ENCODE measurements around the gene CRTC3. TPM values are rescaled to one million over a fixed set of nuclear protein-coding genes. Genes with fewer than 3 reads are reported as not detected.
A peak's percentile ranks its signal among the peaks of the same experiment; 100 is the strongest.
"Not testable (repeated sequence)": the region's sequence is repeated elsewhere in the genome, so short reads cannot be mapped to it uniquely, and the experiment has no call there.

CRTC3 gene
- total RNA-seq (2014; rRNA removed; shearing (Covaris generic); ENCODE audit: low replicate concordance) = 2.4 and 5.3 TPM in 2 replicates

- DNase-seq (ENCODE audit: low read depth) = peak; percentile 67
- in situ Hi-C loops (cut with HindIII; ENCODE audit: low pct_unique_long_range_greater_than_20kb, low sequenced_read_pairs) = no loop called here
Measured at GRCh38 chr15:90529371-90530249, at the start of gene CRTC3. Gene CRTC3 (plus strand): TSS chr15:90529923. CDS start chr15:90530072, 149 bp downstream.

- no peak for DNase-seq (ENCODE audit: low read depth)
Measured at GRCh38 chr15:90481023-90481422, 48.7 kb upstream of the CRTC3 start.

GRCh38 chr15:90482124-90483011 is 47.4 kb upstream of the CRTC3 start:
- DNase-seq (ENCODE audit: low read depth) = peak; percentile 48
- in situ Hi-C loops (cut with HindIII; ENCODE audit: low pct_unique_long_range_greater_than_20kb, low sequenced_read_pairs) = no loop called here

More at GRCh38 chr15:90481023-90481422, 48.7 kb upstream of the CRTC3 start:
- in situ Hi-C loops (cut with HindIII; ENCODE audit: low pct_unique_long_range_greater_than_20kb, low sequenced_read_pairs) = no loop called here

GRCh38 chr15:90483012-90483307 is 46.8 kb upstream of the CRTC3 start:
- in situ Hi-C loops (cut with HindIII; ENCODE audit: low pct_unique_long_range_greater_than_20kb, low sequenced_read_pairs) = no loop called here
- DNase-seq (ENCODE audit: low read depth) = no peak

- in situ Hi-C loops (cut with HindIII; ENCODE audit: low pct_unique_long_range_greater_than_20kb, low sequenced_read_pairs) = no loop called here
- DNase-seq (ENCODE audit: low read depth) = no peak
Measured at GRCh38 chr15:90483637-90484036, 46.1 kb upstream of the CRTC3 start.

- in situ Hi-C loops (cut with HindIII; ENCODE audit: low pct_unique_long_range_greater_than_20kb, low sequenced_read_pairs) = no loop called here
- no peak for DNase-seq (ENCODE audit: low read depth)
Measured at GRCh38 chr15:90487186-90487585, 42.5 kb upstream of the CRTC3 start.

- DNase-seq (ENCODE audit: low read depth) = no peak
- in situ Hi-C loops (cut with HindIII; ENCODE audit: low pct_unique_long_range_greater_than_20kb, low sequenced_read_pairs) = no loop called here
Measured at GRCh38 chr15:90489514-90489913, 40.2 kb upstream of the CRTC3 start.

GRCh38 chr15:90489944-90490343 is 39.8 kb upstream of the CRTC3 start:
- no peak for DNase-seq (ENCODE audit: low read depth)
- in situ Hi-C loops (cut with HindIII; ENCODE audit: low pct_unique_long_range_greater_than_20kb, low sequenced_read_pairs) = no loop called here

GRCh38 chr15:90493647-90494046 is 36.1 kb upstream of the CRTC3 start:
- in situ Hi-C loops (cut with HindIII; ENCODE audit: low pct_unique_long_range_greater_than_20kb, low sequenced_read_pairs) = no loop called here
- DNase-seq (ENCODE audit: low read depth) = no peak

- in situ Hi-C loops (cut with HindIII; ENCODE audit: low pct_unique_long_range_greater_than_20kb, low sequenced_read_pairs) = no loop called here
- DNase-seq (ENCODE audit: low read depth) = no peak
Measured at GRCh38 chr15:90495067-90495466, 34.7 kb upstream of the CRTC3 start.

GRCh38 chr15:90496791-90497190 is 32.9 kb upstream of the CRTC3 start:
- no peak for DNase-seq (ENCODE audit: low read depth)
- in situ Hi-C loops (cut with HindIII; ENCODE audit: low pct_unique_long_range_greater_than_20kb, low sequenced_read_pairs) = no loop called here

GRCh38 chr15:90497376-90497775 is 32.3 kb upstream of the CRTC3 start:
- in situ Hi-C loops (cut with HindIII; ENCODE audit: low pct_unique_long_range_greater_than_20kb, low sequenced_read_pairs) = no loop called here

GRCh38 chr15:90497912-90498311 is 31.8 kb upstream of the CRTC3 start:
- in situ Hi-C loops (cut with HindIII; ENCODE audit: low pct_unique_long_range_greater_than_20kb, low sequenced_read_pairs) = no loop called here
- DNase-seq (ENCODE audit: low read depth) = no peak

More at GRCh38 chr15:90497376-90497775, 32.3 kb upstream of the CRTC3 start:
- no peak for DNase-seq (ENCODE audit: low read depth)

GRCh38 chr15:90500171-90500570 is 29.6 kb upstream of the CRTC3 start:
- in situ Hi-C loops (cut with HindIII; ENCODE audit: low pct_unique_long_range_greater_than_20kb, low sequenced_read_pairs) = no loop called here
- DNase-seq (ENCODE audit: low read depth) = no peak

GRCh38 chr15:90501898-90502297 is 27.8 kb upstream of the CRTC3 start:
- no peak for DNase-seq (ENCODE audit: low read depth)
- in situ Hi-C loops (cut with HindIII; ENCODE audit: low pct_unique_long_range_greater_than_20kb, low sequenced_read_pairs) = no loop called here

- in situ Hi-C loops (cut with HindIII; ENCODE audit: low pct_unique_long_range_greater_than_20kb, low sequenced_read_pairs); DNase-seq (ENCODE audit: low read depth): not testable (repeated sequence)
Measured at GRCh38 chr15:90510781-90511180, 18.9 kb upstream of the CRTC3 start.

- DNase-seq (ENCODE audit: low read depth); in situ Hi-C loops (cut with HindIII; ENCODE audit: low pct_unique_long_range_greater_than_20kb, low sequenced_read_pairs): not testable (repeated sequence)
Measured at GRCh38 chr15:90511211-90511618, 18.5 kb upstream of the CRTC3 start.

- no peak for DNase-seq (ENCODE audit: low read depth)
- in situ Hi-C loops (cut with HindIII; ENCODE audit: low pct_unique_long_range_greater_than_20kb, low sequenced_read_pairs) = no loop called here
Measured at GRCh38 chr15:90512276-90512675, 17.4 kb upstream of the CRTC3 start.

- no peak for DNase-seq (ENCODE audit: low read depth)
- in situ Hi-C loops (cut with HindIII; ENCODE audit: low pct_unique_long_range_greater_than_20kb, low sequenced_read_pairs) = no loop called here
Measured at GRCh38 chr15:90512981-90513380, 16.7 kb upstream of the CRTC3 start.
